ENCODE measurements around the gene BPGM.

GRCh38 chr7:134618756-134619530 lies 27.7 kb upstream of the BPGM start:
- TF ChIP-seq KLF1 (tag by site-specific recombination; IDR thresholded peaks at IDR 0.05), result no peak
- TF ChIP-seq CTCF (tag by site-specific recombination; IDR thresholded peaks at IDR 0.05), result no peak
- no peak for TF ChIP-seq ZBTB20 (tag by site-specific recombination; IDR thresholded peaks at IDR 0.05)
- TF ChIP-seq ZNF571 (tag by site-specific recombination; IDR thresholded peaks at IDR 0.05), result no peak
- no peak for TF ChIP-seq ZNF10 (tag by site-specific recombination; IDR thresholded peaks at IDR 0.05)
- no peak for TF ChIP-seq ZNF280C (tag by site-specific recombination; IDR thresholded peaks at IDR 0.05)
- TF ChIP-seq ZFP3 (tag by site-specific recombination; IDR thresholded peaks at IDR 0.05; ENCODE audit: low read depth), result no peak
- no peak for TF ChIP-seq ZNF174 (tag by site-specific recombination; IDR thresholded peaks at IDR 0.05)
- no peak for TF ChIP-seq ZNF792 (tag by site-specific recombination; IDR thresholded peaks at IDR 0.05)

Measured in HEK293 (cell line).